Measurements from ENCODE around the gene TAAR2. TPM values are rescaled to one million over a fixed set of nuclear protein-coding genes. Genes with fewer than 3 reads are reported as not detected.

TAAR2 gene
- total and polyA plus RNA-seq, 12 donors = not detected

GRCh38 chr6:132614554-132614953 lies 9.5 kb downstream of the TAAR2 start:
- intact Hi-C loops (cut with DNase I) = no loop called here
- DNase-seq = no peak
- Histone ChIP-seq H3K4me3 (no peak overlapping the region), H3K27ac (no peak overlapping the region), H3K27me3 (no peaks in the 10 kb centered on the region), H3K36me3 (replicated peaks in 1 of 2) (no peaks in the 10 kb centered on the region), H3K9me3 (replicated peaks in 1 of 3) (peaks cover 0 to 7% (median 0%) of the 10 kb centered on the region in 3 donors), H3K4me1 (replicated peaks in 1 of 2) (no peaks in the 10 kb centered on the region)
- TF ChIP-seq CTCF (IDR thresholded peaks at IDR 0.05) (no peak), POLR2A (IDR thresholded peaks at IDR 0.05) (no peak)
- 81 to 83% (median 81%) methylated on average over 6 to 7 of the region's 7 CpGs for WGBS, 4 donors

DNA sequence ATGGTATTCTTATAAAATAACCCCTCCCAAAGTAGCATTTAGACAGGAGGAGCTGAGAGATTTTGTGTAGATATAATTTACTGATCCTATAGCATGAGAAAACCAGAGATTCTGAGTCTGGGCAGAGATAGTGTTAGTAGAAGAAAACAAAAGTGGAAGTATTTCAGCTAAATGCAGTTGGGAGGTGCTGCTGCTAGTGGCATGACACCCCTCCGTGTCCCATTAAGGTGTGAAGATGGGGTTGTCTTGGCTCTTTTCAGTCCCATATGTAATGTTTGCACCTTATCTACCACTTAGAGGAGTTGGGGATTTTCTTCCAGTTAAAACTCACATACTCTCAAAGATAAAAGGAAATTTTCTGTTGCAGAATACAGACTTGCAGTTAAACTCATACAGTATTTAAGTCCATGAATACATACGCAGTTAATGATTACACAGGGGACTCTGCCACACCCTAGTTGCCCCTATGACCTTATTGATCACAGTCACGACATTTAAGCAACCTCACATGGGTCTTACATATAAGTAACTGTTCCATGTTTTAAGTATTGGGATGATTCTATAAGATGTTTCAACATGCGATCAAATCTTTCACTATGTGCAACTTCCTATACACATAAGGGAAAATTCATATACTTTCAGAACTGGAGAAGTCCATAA lies 11.5 kb downstream of the TAAR2 start:
- intact Hi-C loops (cut with DNase I) = no loop called here
- Histone ChIP-seq H3K9me3 (replicated peaks in 1 of 3) (peaks cover 0 to 7% (median 0%) of the 10 kb centered on the region in 3 donors), H3K4me1 (replicated peaks in 1 of 2) (no peaks in the 10 kb centered on the region), H3K36me3 (replicated peaks in 1 of 2) (no peaks in the 10 kb centered on the region), H3K27me3 (no peaks in the 10 kb centered on the region), H3K4me3 (no peak overlapping the region), H3K27ac (no peak overlapping the region)
- DNase-seq = no peak
- TF ChIP-seq CTCF (IDR thresholded peaks at IDR 0.05) = no peak
- TF ChIP-seq POLR2A (IDR thresholded peaks at IDR 0.05) = no peak
- WGBS, 4 donors = 44 to 67% (median 61%) methylated on average over 4 of the region's 4 CpGs

DNA sequence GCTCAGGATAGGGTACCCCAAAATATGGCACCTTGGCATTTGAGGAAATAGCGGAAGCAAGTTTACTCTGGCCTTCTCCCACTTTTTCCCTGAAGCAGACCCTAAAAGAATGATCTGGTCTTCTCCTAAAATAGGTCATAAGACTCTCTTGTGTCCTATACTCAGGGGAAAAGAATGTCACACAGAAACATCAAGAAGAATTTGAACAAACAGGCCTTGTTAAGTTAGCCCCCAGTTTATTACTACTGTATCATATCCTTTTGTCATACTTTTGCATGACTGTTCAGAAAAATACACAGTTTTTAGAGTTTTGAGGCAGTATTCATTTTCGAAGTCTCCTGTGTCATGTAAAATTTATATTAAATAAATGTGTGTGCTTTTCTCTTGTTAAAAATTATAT lies 12.5 kb downstream of the TAAR2 start:
- WGBS, 4 donors = 69 to 87% (median 81%) methylated on average over 2 of the region's 2 CpGs

More for the DNA sequence above, 12.5 kb downstream of the TAAR2 start:
- intact Hi-C loops (cut with DNase I) = no loop called here
- TF ChIP-seq POLR2A (IDR thresholded peaks at IDR 0.05) (no peak), CTCF (IDR thresholded peaks at IDR 0.05) (no peak)
- Histone ChIP-seq H3K4me3 (no peak overlapping the region), H3K4me1 (replicated peaks in 1 of 2) (no peaks in the 10 kb centered on the region), H3K9me3 (replicated peaks in 1 of 3) (peaks cover 0 to 7% (median 0%) of the 10 kb centered on the region in 3 donors), H3K27me3 (no peaks in the 10 kb centered on the region), H3K27ac (no peak overlapping the region), H3K36me3 (replicated peaks in 1 of 2) (no peaks in the 10 kb centered on the region)
- no peak for DNase-seq

Measured in adrenal gland (tissue), 12 donors.